GM12878 (cell line): ENCODE data around the gene CAMTA1.

Experiments
- CEBPZ ChIP-seq: fragments of 150-350 bp; IDR thresholded peaks from 2 replicates; pipeline ENCODE4 v1.6.1; 2016; ENCODE audit warnings: low read depth, low read length
- CTCF ChIP-seq, 3 experiments: IDR thresholded peaks in 2 of 3; conservative IDR thresholded peaks in 1 of 3; 2 replicates each; pipeline ENCODE4 v1.5.1; 2011; ENCODE audit warnings: low read depth in 3 of 3, low read length in 3 of 3, mild to moderate bottlenecking in 3 of 3, control low read depth in 2 of 3, moderate library complexity in 2 of 3, inconsistent platforms in 1 of 3, mixed read lengths in 1 of 3; ENCODE audit not compliant: control insufficient read depth in 2 of 3, insufficient read depth in 1 of 3; ENCODE audit errors: extremely low read depth in 1 of 3
- HDAC2 ChIP-seq: fragments of 200-600 bp; sonication (generic); IDR thresholded peaks from 2 replicates; pipeline ENCODE4 v1.6.1; 2017
- POLR2A ChIP-seq: IDR thresholded peaks from 2 replicates; pipeline ENCODE4 v1.6.1; 2011; ENCODE audit warnings: low read depth, mild to moderate bottlenecking, low read length
- SIN3A ChIP-seq: IDR thresholded peaks from 2 replicates; pipeline ENCODE4 v1.6.1; 2012; ENCODE audit warnings: low read depth, low read length, improper control_type of control experiment
- ZNF274 ChIP-seq: IDR thresholded peaks from one replicate; pipeline ENCODE4 v1.8.0; 2011; ENCODE audit not compliant: insufficient read length, insufficient read depth

GRCh38 chr1:7406641-7407543 lies 621.6 kb downstream of the CAMTA1 start:
- TF ChIP-seq HDAC2: no peak
- no peak for TF ChIP-seq CTCF (IDR thresholded peaks at IDR 0.05 in 2 of 3, conservative IDR thresholded peaks at IDR 0.05 in 1 of 3; ENCODE audit: control insufficient read depth in 2 of 3, extremely low read depth in 1 of 3, insufficient read depth in 1 of 3, low read depth in 3 of 3, low read length in 3 of 3)
- no peak for TF ChIP-seq CEBPZ
- no peak for TF ChIP-seq ZNF274
- no peak for TF ChIP-seq POLR2A
- TF ChIP-seq SIN3A: no peak
